ENCODE measurements around the gene DST.

GRCh38 chr6:56687551-56687950 is 44.9 kb upstream of the DST start:
- TF ChIP-seq CTCF (IDR thresholded peaks at IDR 0.05; ENCODE audit: insufficient read depth, low read depth, low read length) (no peak), EZH2 (IDR thresholded peaks at IDR 0.05; ENCODE audit: insufficient read depth, low read length) (no peak)

Measured in astrocyte (in vitro differentiated cells and primary cell).